PFSK-1 (cell line): ENCODE data around the gene DTD1.

Experiments used
- FOXP2 ChIP-seq: optimal IDR thresholded peaks from 2 replicates; pipeline ENCODE3; 2011; ENCODE audit warnings: borderline replicate concordance, control low read depth, inconsistent platforms; ENCODE audit not compliant: insufficient read depth; ENCODE audit errors: extremely low read length, extremely low read depth
- POLR2AphosphoS5 ChIP-seq: IDR thresholded peaks from 2 replicates; pipeline ENCODE4 v1.6.1; 2012; ENCODE audit warnings: low read depth, mild to moderate bottlenecking, control low read depth, low read length, moderate library complexity
- SIN3A ChIP-seq: IDR thresholded peaks from 2 replicates; pipeline ENCODE4 v1.6.1; 2012; ENCODE audit warnings: mild to moderate bottlenecking, low read length, moderate library complexity, borderline replicate concordance; ENCODE audit not compliant: insufficient read depth
- TAF1 ChIP-seq: IDR thresholded peaks from 2 replicates; pipeline ENCODE4 v1.6.1; 2012; ENCODE audit warnings: low read length, control low read depth, borderline replicate concordance; ENCODE audit not compliant: insufficient read depth
- TF ChIP-seq, protein P1 (sequence below), 2 experiments: IDR thresholded peaks; 2 replicates each; pipeline versions ENCODE4 v1.6.1 to v1.8.0; 2011 to 2012; ENCODE audit warnings: low read depth in 2 of 2, low read length in 2 of 2, control low read depth in 1 of 2, inconsistent platforms in 1 of 2, mild to moderate bottlenecking in 1 of 2, moderate library complexity in 1 of 2; ENCODE audit not compliant: insufficient read depth in 1 of 2

The DTD1 gene

DNA sequence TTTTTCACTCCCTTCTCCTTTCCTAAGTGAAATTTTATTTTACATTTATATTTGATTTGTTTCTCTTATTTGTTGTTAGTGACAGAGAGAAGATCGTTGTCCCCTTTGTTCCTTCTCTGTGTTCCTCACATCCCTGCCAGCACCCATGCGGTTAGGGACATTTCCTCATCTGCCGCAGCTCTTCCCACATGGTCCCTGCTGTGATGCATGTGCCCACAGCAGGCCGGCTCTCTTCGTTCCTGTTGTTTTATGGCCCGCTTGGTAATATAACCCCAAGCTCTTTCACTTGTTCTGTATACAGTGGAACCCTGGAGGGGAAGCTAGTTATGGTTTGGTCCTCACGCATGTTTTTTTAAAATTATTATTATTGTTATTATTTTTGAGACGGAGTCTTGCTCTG lies 23.6 kb downstream of the DTD1 start:
- TF ChIP-seq, protein P1, sequence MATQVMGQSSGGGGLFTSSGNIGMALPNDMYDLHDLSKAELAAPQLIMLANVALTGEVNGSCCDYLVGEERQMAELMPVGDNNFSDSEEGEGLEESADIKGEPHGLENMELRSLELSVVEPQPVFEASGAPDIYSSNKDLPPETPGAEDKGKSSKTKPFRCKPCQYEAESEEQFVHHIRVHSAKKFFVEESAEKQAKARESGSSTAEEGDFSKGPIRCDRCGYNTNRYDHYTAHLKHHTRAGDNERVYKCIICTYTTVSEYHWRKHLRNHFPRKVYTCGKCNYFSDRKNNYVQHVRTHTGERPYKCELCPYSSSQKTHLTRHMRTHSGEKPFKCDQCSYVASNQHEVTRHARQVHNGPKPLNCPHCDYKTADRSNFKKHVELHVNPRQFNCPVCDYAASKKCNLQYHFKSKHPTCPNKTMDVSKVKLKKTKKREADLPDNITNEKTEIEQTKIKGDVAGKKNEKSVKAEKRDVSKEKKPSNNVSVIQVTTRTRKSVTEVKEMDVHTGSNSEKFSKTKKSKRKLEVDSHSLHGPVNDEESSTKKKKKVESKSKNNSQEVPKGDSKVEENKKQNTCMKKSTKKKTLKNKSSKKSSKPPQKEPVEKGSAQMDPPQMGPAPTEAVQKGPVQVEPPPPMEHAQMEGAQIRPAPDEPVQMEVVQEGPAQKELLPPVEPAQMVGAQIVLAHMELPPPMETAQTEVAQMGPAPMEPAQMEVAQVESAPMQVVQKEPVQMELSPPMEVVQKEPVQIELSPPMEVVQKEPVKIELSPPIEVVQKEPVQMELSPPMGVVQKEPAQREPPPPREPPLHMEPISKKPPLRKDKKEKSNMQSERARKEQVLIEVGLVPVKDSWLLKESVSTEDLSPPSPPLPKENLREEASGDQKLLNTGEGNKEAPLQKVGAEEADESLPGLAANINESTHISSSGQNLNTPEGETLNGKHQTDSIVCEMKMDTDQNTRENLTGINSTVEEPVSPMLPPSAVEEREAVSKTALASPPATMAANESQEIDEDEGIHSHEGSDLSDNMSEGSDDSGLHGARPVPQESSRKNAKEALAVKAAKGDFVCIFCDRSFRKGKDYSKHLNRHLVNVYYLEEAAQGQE (IDR thresholded peaks at IDR 0.05; ENCODE audit: insufficient read depth in 1 of 2, low read depth in 2 of 2, low read length in 2 of 2), result no peak
- TF ChIP-seq TAF1 (no peak), SIN3A (no peak), FOXP2 (no peak), POLR2AphosphoS5 (no peak)

DNA sequence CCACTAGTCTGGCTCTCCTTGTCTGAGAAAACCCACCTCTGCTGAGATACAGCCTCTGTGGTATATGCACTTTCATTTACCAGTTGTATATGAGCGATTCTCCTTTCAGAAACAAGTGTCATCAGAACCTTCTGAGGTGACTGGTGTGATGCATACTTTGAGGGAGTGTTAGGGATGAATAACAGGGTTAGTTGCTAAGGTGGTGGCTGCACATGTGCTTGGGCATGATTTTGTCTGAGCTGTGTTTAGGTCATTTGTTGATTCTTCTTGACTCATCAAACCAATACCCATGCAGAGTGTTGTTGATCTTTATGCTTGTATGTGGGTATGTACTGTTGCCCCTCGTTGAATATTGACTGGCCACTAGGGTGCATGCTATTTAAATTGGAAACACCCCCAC lies 25.7 kb downstream of the DTD1 start:
- TF ChIP-seq, protein P1 (IDR thresholded peaks at IDR 0.05; ENCODE audit: insufficient read depth in 1 of 2, low read depth in 2 of 2, low read length in 2 of 2), result no peak

DNA sequence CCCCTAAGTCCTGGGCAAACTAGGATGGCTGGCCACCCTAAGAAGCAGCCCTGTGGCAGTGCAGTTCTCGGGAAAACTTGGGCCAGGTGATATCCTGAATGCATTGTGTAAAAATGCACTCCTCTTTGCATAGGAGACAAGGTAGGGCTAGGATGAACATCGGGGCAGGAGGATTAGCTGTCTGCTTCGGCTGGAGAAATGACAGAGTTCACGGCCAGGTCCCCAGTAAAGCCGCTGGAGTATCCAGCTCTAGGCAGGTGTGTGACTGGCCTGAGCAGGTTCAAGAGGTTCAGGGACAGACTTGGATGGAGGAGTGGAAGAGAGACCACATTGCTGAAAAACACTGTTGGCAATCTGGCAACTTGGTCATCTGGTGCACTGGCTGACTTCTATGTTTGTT lies 26.4 kb downstream of the DTD1 start:
- no peak for TF ChIP-seq TAF1
- no peak for TF ChIP-seq FOXP2
- no peak for TF ChIP-seq SIN3A
- TF ChIP-seq POLR2AphosphoS5, result no peak
- TF ChIP-seq, protein P1 (IDR thresholded peaks at IDR 0.05; ENCODE audit: insufficient read depth in 1 of 2, low read depth in 2 of 2, low read length in 2 of 2), result no peak

DNA sequence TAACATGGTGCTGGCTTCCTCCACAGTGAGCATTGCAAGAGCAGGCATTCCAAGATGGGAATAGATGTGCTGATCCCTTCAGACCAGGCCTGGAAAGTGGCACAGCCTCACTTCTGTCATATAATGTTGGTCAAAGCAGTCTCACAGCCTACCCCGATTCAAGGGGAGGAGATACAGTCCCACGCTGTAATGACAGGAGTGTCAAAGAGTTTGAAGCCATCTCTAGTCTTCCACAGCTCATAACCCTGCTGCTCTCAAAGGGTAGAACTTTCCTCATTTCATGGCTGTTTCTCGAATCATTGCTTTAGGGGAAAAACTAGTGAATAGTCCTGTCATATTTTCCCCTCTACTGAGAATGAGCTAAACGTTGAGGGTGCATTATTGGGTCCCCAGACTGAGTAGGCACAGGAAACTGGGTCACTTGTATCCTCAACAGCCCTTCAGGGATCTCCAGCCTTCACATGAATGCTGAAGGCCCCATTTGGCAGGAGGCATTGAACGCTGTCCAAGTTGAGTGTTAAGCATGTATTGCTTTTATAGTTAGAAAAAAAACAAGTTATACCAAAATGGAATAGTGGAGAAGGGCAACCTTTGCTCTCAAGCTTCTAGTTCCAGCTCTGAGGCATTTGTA lies 27.3 kb downstream of the DTD1 start:
- TF ChIP-seq, protein P1 (IDR thresholded peaks at IDR 0.05; ENCODE audit: insufficient read depth in 1 of 2, low read depth in 2 of 2, low read length in 2 of 2), result no peak
- TF ChIP-seq FOXP2, result no peak
- no peak for TF ChIP-seq POLR2AphosphoS5
- TF ChIP-seq SIN3A, result no peak
- TF ChIP-seq TAF1, result no peak

DNA sequence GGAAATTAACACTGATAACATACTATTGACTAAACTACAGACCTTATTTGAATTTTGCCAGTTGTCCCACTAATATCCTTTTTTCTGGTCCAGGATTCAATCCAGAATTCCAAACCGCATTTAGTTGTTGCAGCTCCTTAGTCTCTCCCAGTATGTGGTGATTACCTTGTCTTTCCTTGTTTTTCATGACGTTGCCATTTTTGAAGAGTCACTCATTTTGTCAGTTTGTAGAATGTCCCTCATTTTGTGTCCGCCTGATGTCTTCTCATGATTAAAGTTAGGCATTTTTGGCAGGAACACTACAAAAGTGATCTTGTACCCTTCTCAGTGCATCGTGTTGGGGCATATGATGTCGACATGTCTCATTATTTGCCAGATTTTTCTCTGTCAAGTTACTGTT lies 33.1 kb downstream of the DTD1 start:
- TF ChIP-seq, protein P1 (IDR thresholded peaks at IDR 0.05; ENCODE audit: insufficient read depth in 1 of 2, low read depth in 2 of 2, low read length in 2 of 2), result no peak
- TF ChIP-seq FOXP2, result no peak
- TF ChIP-seq POLR2AphosphoS5, result no peak
- TF ChIP-seq SIN3A, result no peak
- TF ChIP-seq TAF1, result no peak
